HS-27A (cell line): ENCODE results near the gene ANXA5.

Experiments used
- DNase-seq: peaks from one replicate; pipeline ENCODE4 v3.0.0-alpha.2; 2012; ENCODE audit warnings: low read depth, missing footprints

ANXA5 gene

DNA sequence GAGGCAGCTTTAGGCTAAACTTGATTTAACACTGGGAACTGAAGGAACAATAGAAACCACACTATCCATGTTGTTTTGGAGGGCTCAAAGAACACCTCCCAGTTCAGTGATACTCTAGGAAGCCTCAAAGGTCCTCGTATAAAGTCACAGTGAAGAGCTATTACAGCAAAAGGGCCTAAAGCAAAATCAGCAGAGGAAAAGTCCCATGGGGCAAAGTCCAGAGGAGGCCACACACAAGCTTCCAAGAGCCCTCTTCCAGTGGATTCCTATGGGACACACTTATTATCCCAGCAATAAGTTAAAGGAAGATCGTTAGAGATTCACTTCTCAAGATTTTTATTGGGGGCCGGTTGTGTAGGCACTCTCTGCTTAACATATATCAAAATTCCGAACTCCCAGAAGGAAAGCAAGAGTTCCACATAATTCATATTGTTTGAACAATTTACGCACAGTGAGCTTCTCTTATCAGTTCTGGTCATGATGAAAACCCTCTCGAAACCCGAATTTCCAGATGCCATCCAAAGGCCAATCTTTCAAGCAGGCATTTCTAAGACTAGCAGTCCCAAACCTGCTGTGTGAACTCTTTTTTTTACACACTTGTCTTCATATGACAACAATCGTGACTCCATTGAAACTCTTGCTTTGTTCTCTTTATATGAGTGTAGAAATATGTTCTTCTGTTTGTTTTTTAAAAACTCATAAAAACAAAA, 53.7 kb downstream of the ANXA5 start:
- DNase-seq, result no peak

DNA sequence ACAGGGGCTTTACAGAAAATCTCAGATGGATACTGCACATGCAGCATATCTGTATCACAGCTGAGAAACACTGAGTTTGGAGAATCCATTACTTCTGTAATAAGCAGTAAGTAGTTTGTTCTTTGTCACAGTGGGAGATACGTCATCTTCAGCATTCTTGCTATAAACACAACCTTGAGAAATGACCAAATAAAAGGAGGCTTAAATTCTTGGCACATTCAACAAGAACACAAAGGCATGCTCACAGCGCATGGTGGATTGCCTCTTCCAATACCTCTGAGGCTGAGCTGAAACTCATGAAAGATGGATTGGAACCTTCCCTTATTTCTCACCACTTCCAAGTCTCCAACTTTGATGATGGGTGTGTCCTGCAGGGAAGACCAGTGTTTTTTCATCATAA, 54.5 kb downstream of the ANXA5 start:
- DNase-seq, result no peak

- no peak for DNase-seq
These were observed 63.1 kb downstream of the ANXA5 start for GRCh38 chr4:121633653-121634052.

DNA sequence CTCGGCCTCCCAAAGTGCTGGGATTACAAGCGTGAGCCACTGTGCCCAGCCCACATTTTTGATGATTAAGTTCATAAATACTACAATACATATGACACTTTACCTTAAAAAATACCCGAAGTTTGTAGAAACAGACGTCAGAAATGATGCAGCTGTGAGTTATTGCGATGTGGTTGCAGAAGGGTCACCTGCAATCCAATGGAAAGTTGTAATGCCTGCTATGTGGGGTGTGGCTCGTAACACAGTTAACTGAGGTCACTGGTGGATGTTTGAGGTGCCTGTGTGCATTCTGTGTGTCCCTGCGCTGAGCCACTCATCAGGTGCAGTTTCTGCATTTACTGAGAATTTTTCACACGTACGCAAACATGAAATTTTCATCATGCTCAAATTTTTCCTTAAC, 64.1 kb downstream of the ANXA5 start:
- no peak for DNase-seq
